ENCODE data around the gene MAP4.

Gene MAP4

DNA sequence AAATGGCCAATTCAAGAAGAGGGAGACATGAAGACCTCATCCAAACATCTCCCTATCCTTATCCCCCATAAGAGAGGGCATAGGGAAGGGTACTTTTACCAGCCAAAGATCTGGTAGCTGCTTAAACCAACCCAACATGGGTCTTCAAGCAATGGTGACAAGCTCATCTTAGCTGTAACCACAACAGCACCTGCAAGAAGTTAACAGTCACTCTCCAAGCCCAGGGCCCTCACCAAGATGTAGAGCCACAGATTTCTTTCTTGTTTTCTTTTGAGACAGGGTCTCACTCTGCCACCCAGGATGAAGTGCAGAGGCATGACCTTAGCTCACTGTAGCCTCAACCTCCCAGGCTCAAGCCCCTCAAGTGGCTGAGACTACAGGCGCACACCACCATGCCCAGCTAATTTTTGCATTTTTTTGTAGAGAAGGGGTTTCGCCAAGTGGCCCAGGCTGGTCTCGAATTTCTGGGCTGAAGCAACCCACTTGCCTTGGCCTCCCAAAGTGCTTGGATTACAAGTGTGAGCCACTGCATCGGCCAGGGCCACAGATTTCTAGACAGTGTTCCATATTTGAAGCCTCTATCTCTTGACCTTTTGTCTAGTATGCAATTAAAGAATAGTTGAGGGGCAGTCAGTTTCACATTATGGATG, 156.1 kb downstream of the MAP4 start:
- no peak for DNase-seq

DNA sequence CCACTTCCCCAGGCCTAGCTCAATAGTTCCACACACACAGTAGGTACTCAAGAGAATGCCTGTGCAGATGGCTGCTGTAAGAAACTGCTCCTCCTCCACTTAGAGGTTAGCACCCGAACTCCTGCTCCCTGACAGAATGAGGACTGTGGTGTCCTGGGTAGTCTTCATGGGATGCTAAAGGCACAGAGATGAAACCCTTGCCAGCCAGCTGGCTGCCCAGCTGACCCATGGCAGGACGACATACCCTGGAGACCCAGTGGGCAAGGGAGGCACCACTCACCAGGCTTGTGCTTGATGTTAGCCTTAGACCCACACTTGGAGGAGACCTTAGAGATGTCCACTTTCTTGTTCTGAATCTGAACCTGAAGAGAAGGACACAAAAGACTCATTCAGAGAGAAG, 159.1 kb downstream of the MAP4 start:
- no peak for DNase-seq

DNA sequence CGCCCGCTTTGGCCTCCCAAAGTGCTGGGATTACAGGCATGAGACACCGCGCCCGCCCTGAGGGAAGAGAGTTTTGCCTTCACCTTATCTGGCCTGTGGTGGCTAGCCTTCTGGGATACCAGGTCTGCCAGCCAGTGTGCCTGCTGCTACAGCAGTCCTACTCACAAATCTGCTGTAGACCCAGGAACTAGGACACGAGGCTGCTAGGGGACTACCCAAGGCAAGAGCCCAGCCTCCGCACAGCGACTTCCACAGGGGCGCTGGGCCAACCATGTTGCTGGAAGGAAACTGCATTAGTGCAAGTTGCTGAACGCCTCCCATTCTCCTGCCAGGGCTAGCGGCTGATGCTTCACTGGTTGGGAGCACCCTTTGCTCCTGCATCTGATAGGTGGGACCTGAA, 159.5 kb downstream of the MAP4 start:
- no peak for DNase-seq

GRCh38 chr3:47855461-47856383, 160.5 kb downstream of the MAP4 start:
- no peak for DNase-seq

- DNase-seq, result no peak
Measured at GRCh38 chr3:47854720-47855455, 161.3 kb downstream of the MAP4 start.

DNA sequence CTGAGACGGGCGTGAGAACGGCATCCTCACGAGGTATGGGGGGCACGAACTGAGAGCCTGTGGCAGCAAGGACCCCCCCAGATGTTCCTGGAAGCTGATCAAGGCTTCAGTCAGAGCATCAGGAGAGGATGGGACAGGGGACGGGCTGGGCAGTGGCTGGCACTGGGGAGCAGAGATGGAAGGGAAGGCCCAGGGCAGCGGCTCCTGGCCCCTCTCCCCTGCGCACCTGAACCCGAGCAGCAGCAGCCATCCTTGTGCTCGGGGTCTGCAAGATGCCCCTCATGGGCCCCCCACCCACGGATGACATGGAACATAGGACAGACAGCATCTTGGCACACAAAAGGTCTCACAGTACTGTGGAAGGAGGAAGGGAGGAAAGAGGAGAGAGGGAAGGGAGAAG, 161.9 kb downstream of the MAP4 start:
- DNase-seq, result no peak

DNA sequence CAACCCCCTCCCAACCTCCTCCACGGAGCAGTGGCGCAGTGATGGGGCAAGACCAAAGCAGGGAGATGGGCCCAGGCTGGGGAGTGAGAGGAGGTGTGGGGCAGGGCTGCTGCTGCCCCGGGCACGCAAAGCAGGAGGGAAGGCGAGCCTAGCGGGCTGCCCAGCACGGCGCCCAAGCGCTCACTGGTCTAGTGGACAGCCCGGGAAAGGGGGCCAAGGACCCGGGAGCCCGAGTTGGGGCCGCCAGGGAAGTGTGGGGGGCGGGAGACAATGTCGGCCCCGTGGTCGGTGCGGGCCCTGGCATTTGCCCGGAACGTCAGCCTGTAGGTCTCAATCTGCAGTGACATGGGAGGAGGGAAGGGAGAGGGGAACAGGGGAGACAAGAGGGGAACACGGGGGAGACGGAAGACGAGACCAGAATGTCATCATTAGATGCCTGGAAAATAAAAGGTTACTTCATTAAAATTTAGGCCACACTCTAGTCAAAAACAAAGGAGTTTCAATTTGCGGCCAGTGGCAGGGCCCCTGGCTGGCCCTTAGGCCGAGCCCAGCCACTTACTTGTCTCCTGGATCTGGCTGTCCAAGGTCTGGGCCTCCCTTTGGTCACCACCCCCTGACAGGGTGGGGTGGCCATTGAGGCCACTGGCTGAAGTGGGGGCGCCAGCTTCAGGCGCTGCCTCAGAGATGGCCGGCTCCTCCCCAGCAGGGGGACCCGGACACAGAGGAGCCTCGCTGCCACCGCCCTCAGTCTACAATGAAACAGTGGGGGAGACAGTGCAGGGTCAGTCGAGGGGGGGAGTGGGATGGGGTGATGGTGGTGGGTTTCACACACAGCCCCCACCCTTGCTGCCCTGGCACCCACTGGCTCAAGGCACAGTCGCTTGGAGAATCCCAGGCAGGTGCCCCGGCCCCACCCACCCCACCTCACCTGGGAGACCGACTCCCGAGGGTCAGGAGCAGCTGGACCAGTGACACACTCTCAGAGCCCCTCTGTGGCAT, 163.3 kb downstream of the MAP4 start:
- DNase-seq, result no peak

- DNase-seq, result no peak
Measured at GRCh38 chr3:47851888-47852603, 164.2 kb downstream of the MAP4 start.

- no peak for DNase-seq
Measured at GRCh38 chr3:47850564-47851410, 165.4 kb downstream of the MAP4 start.

- no peak for DNase-seq
Measured at GRCh38 chr3:47849699-47850563, 166.3 kb downstream of the MAP4 start.

GRCh38 chr3:47849186-47849698, 167.0 kb downstream of the MAP4 start:
- DNase-seq, result no peak

GRCh38 chr3:47848599-47849117, 167.6 kb downstream of the MAP4 start:
- no peak for DNase-seq

- no peak for DNase-seq
Measured at GRCh38 chr3:47847801-47848518, 168.3 kb downstream of the MAP4 start.

DNA sequence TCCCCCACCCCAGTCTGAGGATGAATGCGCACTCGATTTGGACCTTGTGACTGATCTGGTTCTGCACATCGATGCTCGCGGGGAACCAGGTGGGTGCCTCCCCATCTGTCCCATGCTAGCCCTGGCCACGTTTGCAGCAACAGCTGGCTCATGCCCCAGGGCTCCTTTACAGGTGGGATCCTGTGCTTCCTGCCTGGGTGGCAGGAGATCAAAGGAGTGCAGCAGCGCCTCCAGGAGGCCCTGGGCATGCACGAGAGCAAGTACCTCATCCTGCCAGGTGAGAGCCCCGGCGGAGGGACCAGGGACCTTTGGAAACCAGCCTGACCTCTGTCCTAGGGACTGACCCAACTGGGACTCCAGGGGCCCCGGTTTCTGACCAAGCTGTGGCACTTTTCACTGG, 169.0 kb downstream of the MAP4 start:
- DNase-seq, result no peak

DNA sequence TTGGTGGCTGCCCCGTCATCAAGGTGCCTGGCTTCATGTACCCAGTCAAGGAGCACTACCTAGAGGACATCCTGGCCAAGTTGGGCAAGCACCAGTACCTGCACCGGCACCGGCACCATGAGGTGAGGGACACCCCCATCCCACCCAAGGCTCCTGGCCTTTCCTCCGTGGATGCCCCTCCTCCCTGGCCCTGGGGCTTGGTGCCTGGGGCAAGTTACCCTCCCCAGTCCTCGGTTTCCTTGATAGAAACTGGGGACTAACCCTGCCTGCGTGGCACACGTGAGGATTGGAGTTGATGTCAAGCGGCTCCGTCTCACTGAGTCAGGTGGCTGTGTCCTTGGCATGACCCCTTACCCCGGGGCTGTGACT, 169.4 kb downstream of the MAP4 start:
- no peak for DNase-seq

GRCh38 chr3:47846186-47846879, 169.9 kb downstream of the MAP4 start:
- no peak for DNase-seq

GRCh38 chr3:47841786-47842349, 174.3 kb downstream of the MAP4 start:
- DNase-seq, result no peak

GRCh38 chr3:47838503-47838902, 177.7 kb downstream of the MAP4 start:
- no peak for DNase-seq
